H1 (cell line): ENCODE data around the gene CCPG1. TPM values are rescaled to one million over a fixed set of nuclear protein-coding genes. Genes with fewer than 3 reads are reported as not detected.

ENCODE experiments used
- CTCF ChIA-PET: fragments of 300-600 bp; sonication (Branson Sonifier 250); formaldehyde crosslinking; loops from one replicate; lab custom pipeline; 2021; ENCODE audit not compliant: partially characterized antibody; lab: Charles Lee
- POLR2A ChIA-PET: fragments of 300-600 bp; sonication (Branson Sonifier 250); formaldehyde crosslinking; loops from one replicate; lab custom pipeline; 2021; ENCODE audit warnings: inconsistent platforms; ENCODE audit not compliant: partially characterized antibody; lab: Charles Lee
- DNase-seq, 2 experiments: peaks; one replicate each; pipeline versions ENCODE4 v3.0.0 to v3.0.0-alpha.2; 2010 to 2022; ENCODE audit warnings: low spot score in 2 of 2, low read depth in 1 of 2, mixed read lengths in 1 of 2
- FAIRE-seq: peaks from 2 replicates; lab custom pipeline; 2011; peaks lifted over from hg19 to GRCh38; lab: Jason Lieb, UNC
- H2AFZ ChIP-seq: 2 replicates; pipeline ENCODE4 v1.8.1; 2012; ENCODE audit warnings: low read length, inconsistent platforms
- H2AK5ac ChIP-seq: 2 replicates; pipeline ENCODE4 v1.6.1; 2013; ENCODE audit warnings: low read depth, low read length
- H2BK120ac ChIP-seq: replicated peaks from 2 replicates; pipeline ENCODE3; 2013; ENCODE audit warnings: low read depth, low read length, inconsistent platforms
- H2BK12ac ChIP-seq: 2 replicates; pipeline ENCODE4 v1.6.1; 2013; ENCODE audit warnings: low read depth, low read length
- H2BK15ac ChIP-seq: 2 replicates; pipeline ENCODE4 v1.6.1; 2013; ENCODE audit warnings: low read length
- H2BK20ac ChIP-seq: 2 replicates; pipeline ENCODE4 v1.6.1; 2013; ENCODE audit warnings: low read length
- H2BK5ac ChIP-seq: 2 replicates; pipeline ENCODE4 v1.6.1; 2013; ENCODE audit warnings: low read depth, low read length
- H3K14ac ChIP-seq: 2 replicates; pipeline ENCODE4 v1.6.1; 2013; ENCODE audit warnings: inconsistent platforms; ENCODE audit not compliant: insufficient read length
- H3K18ac ChIP-seq: 2 replicates; pipeline ENCODE4 v1.6.1; 2013; ENCODE audit warnings: low read length; ENCODE audit errors: extremely low read depth
- H3K23ac ChIP-seq: 2 replicates; pipeline ENCODE4 v1.6.1; 2013; ENCODE audit warnings: inconsistent platforms; ENCODE audit not compliant: insufficient read length
- H3K23me2 ChIP-seq: 2 replicates; pipeline ENCODE4 v1.6.1; 2013; ENCODE audit warnings: low read depth, low read length
- H3K27ac ChIP-seq: 2 replicates; pipeline ENCODE4 v1.6.1; 2011; ENCODE audit warnings: low read depth, low read length, inconsistent platforms
- H3K27me3 ChIP-seq, 4 experiments: replicated peaks in 1 of 4; 1 replicate in 1 of 4; 2 replicates in 3 of 4; pipeline versions ENCODE4 v1.6.1 to v1.8.1; 2011 to 2013; ENCODE audit warnings: low read length in 3 of 4, mild to moderate bottlenecking in 3 of 4, inconsistent platforms in 2 of 4, mixed read lengths in 2 of 4, moderate library complexity in 1 of 4; ENCODE audit not compliant: control insufficient read depth in 3 of 4, insufficient read depth in 3 of 4; ENCODE audit errors: extremely low read depth in 1 of 4
- H3K36me3 ChIP-seq, 4 experiments: 2 replicates each; pipeline versions ENCODE4 v1.6.1 to v1.8.1; 2011 to 2013; ENCODE audit warnings: mild to moderate bottlenecking in 4 of 4, low read length in 3 of 4, moderate library complexity in 2 of 4, control low read depth in 1 of 4, inconsistent platforms in 1 of 4; ENCODE audit not compliant: insufficient read depth in 4 of 4, control insufficient read depth in 2 of 4
- H3K4ac ChIP-seq: replicated peaks from 2 replicates; pipeline ENCODE3; 2013; ENCODE audit warnings: low read length, low read depth, mixed read lengths, inconsistent platforms; ENCODE audit not compliant: insufficient read length
- H3K4me1 ChIP-seq, 4 experiments: replicated peaks in 1 of 4; 1 replicate in 1 of 4; 2 replicates in 3 of 4; pipeline versions ENCODE4 v1.6.1 to v1.8.1; 2011 to 2013; ENCODE audit warnings: low read length in 3 of 4, inconsistent platforms in 2 of 4, mixed read lengths in 1 of 4; ENCODE audit not compliant: insufficient read depth in 4 of 4, control insufficient read depth in 3 of 4
- H3K4me2 ChIP-seq, 2 experiments: 2 replicates each; pipeline versions ENCODE4 v1.6.1 to v1.8.1; 2011 to 2013; ENCODE audit warnings: low read depth in 2 of 2, low read length in 2 of 2, control low read depth in 1 of 2, inconsistent platforms in 1 of 2, mild to moderate bottlenecking in 1 of 2; ENCODE audit not compliant: insufficient read depth in 1 of 2
- H3K4me3 ChIP-seq, 4 experiments: fragments of 200-600, 300-600 bp in 1 of 4; sonication (generic), shearing (Covaris generic), sonication (Bioruptor Twin) in 1 of 4; 2 replicates each; pipeline versions ENCODE4 v1.5.1 to v1.8.1; 2011 to 2016; ENCODE audit warnings: low read length in 4 of 4, low read depth in 3 of 4, control low read depth in 2 of 4, inconsistent platforms in 2 of 4, mild to moderate bottlenecking in 2 of 4, mixed read lengths in 1 of 4, moderate library complexity in 1 of 4; ENCODE audit not compliant: insufficient read depth in 2 of 4; ENCODE audit errors: extremely low read depth in 1 of 4
- H3K56ac ChIP-seq: replicated peaks from 2 replicates; pipeline ENCODE3; 2013; ENCODE audit warnings: low read depth, mild to moderate bottlenecking, mixed read lengths, low read length, inconsistent platforms; ENCODE audit not compliant: insufficient read length
- H3K79me1 ChIP-seq: 2 replicates; pipeline ENCODE4 v1.6.1; 2013; ENCODE audit warnings: low read depth, low read length, control low read depth
- H3K79me2 ChIP-seq, 2 experiments: 2 replicates each; pipeline versions ENCODE4 v1.6.1 to v1.8.1; 2012 to 2013; ENCODE audit warnings: low read length in 2 of 2, mild to moderate bottlenecking in 2 of 2, inconsistent platforms in 1 of 2; ENCODE audit not compliant: insufficient read depth in 2 of 2, control insufficient read depth in 1 of 2
- H3K9ac ChIP-seq, 4 experiments: replicated peaks in 1 of 4; 1 replicate in 1 of 4; 2 replicates in 3 of 4; pipeline versions ENCODE4 v1.6.1 to v1.8.1; 2011 to 2013; ENCODE audit warnings: low read depth in 3 of 4, low read length in 3 of 4, control low read depth in 2 of 4, mild to moderate bottlenecking in 2 of 4, moderate library complexity in 2 of 4, inconsistent platforms in 1 of 4; ENCODE audit errors: extremely low read depth in 1 of 4
- H3K9me3 ChIP-seq, 2 experiments: 2 replicates each; pipeline versions ENCODE4 v1.6.1 to v1.8.1; 2012 to 2013; ENCODE audit warnings: mild to moderate bottlenecking in 2 of 2, moderate library complexity in 2 of 2, control low read depth in 1 of 2, inconsistent platforms in 1 of 2, low read depth in 1 of 2, low read length in 1 of 2, mixed read lengths in 1 of 2; ENCODE audit not compliant: insufficient read depth in 2 of 2
- H4K20me1 ChIP-seq, 2 experiments: replicated peaks in 1 of 2; 2 replicates each; pipeline versions ENCODE3 to v1.8.1; 2011 to 2013; ENCODE audit warnings: inconsistent platforms in 2 of 2, low read length in 2 of 2, mild to moderate bottlenecking in 1 of 2; ENCODE audit not compliant: insufficient read depth in 2 of 2, control insufficient read depth in 1 of 2
- H4K5ac ChIP-seq: 2 replicates; pipeline ENCODE4 v1.6.1; 2013; ENCODE audit warnings: low read length, low read depth, mixed read lengths, inconsistent platforms; ENCODE audit not compliant: insufficient read length
- H4K8ac ChIP-seq: 2 replicates; pipeline ENCODE4 v1.8.0; 2013; ENCODE audit warnings: mild to moderate bottlenecking, moderate library complexity, low read length, inconsistent platforms; ENCODE audit not compliant: insufficient read depth; ENCODE audit errors: extremely low read depth
- H4K91ac ChIP-seq: replicated peaks from 2 replicates; pipeline ENCODE3; 2013; ENCODE audit warnings: low read length, mixed read lengths, inconsistent platforms; ENCODE audit not compliant: insufficient read length
- CBX5 ChIP-seq: fragments of 300-800, 300-1000 bp; sonication (generic); IDR thresholded peaks from 2 replicates; pipeline ENCODE4 v1.7.1; 2016; ENCODE audit warnings: antibody characterized with exemption, low read length, low read depth
- EZH2 ChIP-seq: fragments of 200-600 bp; sonication (generic); IDR thresholded peaks from 2 replicates; pipeline ENCODE4 v1.7.1; 2012; ENCODE audit warnings: low read depth, mild to moderate bottlenecking, moderate library complexity, low read length, inconsistent platforms; ENCODE audit not compliant: severe bottlenecking
- FOSL1 ChIP-seq: IDR thresholded peaks from 2 replicates; pipeline ENCODE4 v1.6.1; 2011; ENCODE audit warnings: mild to moderate bottlenecking, low read depth, low read length, moderate library complexity; ENCODE audit not compliant: insufficient read depth
- GABPA ChIP-seq: IDR thresholded peaks from 2 replicates; pipeline ENCODE4 v1.6.1; 2011; ENCODE audit warnings: mild to moderate bottlenecking, low read length, moderate library complexity, borderline replicate concordance; ENCODE audit not compliant: insufficient read depth
- KDM4A ChIP-seq: IDR thresholded peaks from one replicate; pipeline ENCODE4 v1.7.1; 2012; ENCODE audit warnings: low read depth, mild to moderate bottlenecking, moderate library complexity, low read length, inconsistent platforms; ENCODE audit not compliant: severe bottlenecking
- KDM5A ChIP-seq: fragments of 200-600 bp; IDR thresholded peaks from 2 replicates; pipeline ENCODE4 v1.7.1; 2012; ENCODE audit warnings: mild to moderate bottlenecking, low read length, inconsistent platforms, mixed read lengths
- POLR2A ChIP-seq, 2 experiments: IDR thresholded peaks; 1 replicate in 1 of 2; 2 replicates in 1 of 2; pipeline ENCODE4 v1.6.1; 2011; ENCODE audit warnings: low read depth in 2 of 2, low read length in 2 of 2, mild to moderate bottlenecking in 2 of 2; ENCODE audit errors: control extremely low read depth in 1 of 2
- POLR2AphosphoS5 ChIP-seq: IDR thresholded peaks from 2 replicates; pipeline ENCODE4 v1.6.1; 2011; ENCODE audit warnings: low read depth, low read length
- POU5F1 ChIP-seq: IDR thresholded peaks from 2 replicates; pipeline ENCODE4 v1.6.1; 2011; ENCODE audit warnings: low read depth, mild to moderate bottlenecking, low read length, moderate library complexity
- RFX5 ChIP-seq: IDR thresholded peaks from 2 replicates; pipeline ENCODE4 v1.6.1; 2011; ENCODE audit warnings: low read depth, low read length, improper control_type of control experiment, borderline replicate concordance
- RXRA ChIP-seq: IDR thresholded peaks from 2 replicates; pipeline ENCODE4 v1.6.1; 2011; ENCODE audit warnings: low read depth, mild to moderate bottlenecking, low read length, moderate library complexity; ENCODE audit not compliant: insufficient read depth
- SUZ12 ChIP-seq: fragments of 200-600 bp; sonication (generic); IDR thresholded peaks from 2 replicates; pipeline ENCODE4 v1.6.1; 2012; ENCODE audit warnings: mild to moderate bottlenecking, inconsistent platforms, low read length, moderate library complexity, mixed read lengths
- USF2 ChIP-seq: IDR thresholded peaks from 2 replicates; pipeline ENCODE4 v1.6.1; 2011; ENCODE audit warnings: low read length, improper control_type of control experiment
- WGBS, 2 experiments: shearing (Covaris generic) in 1 of 2; methylation state at CpG; one replicate each; pipeline versions ENCODE4 v1.1.6 to v1.1.7; 2013 to 2015; ENCODE audit warnings: low lambda C conversion rate in 2 of 2, mixed read lengths in 2 of 2, inconsistent platforms in 1 of 2, low coverage in 1 of 2, missing lambda C conversion rate in 1 of 2; ENCODE audit not compliant: insufficient replicate concordance in 2 of 2, insufficient coverage in 1 of 2, insufficient read length in 1 of 2; ENCODE audit errors: extremely low coverage in 1 of 2, missing lambda C conversion rate in 1 of 2; 5-methylcytosine and 5-hydroxymethylcytosine counted together
- polyA plus RNA-seq, 7 experiments: library from polyadenylated mRNA; depleted of rRNA in 3 of 7; stranded (reverse) in 5 of 7; unstranded in 2 of 7; fragments of >200 nt in 5 of 7; fragments of 200-250 nt in 2 of 7; gene quantifications; 1 replicate in 5 of 7; 2 replicates in 1 of 7; 4 replicates in 1 of 7; pipeline versions ENCODE4 v1.2.1 to v1.2.3, GENCODE V29; 2011 to 2013; ENCODE audit warnings: missing spikeins in 2 of 7, mixed read lengths in 2 of 7
- total RNA-seq: library from RNA; stranded (reverse); fragmentation: NEBNext Ultra II Directional; extraction: Animal tissue kit (Norgen Biotek cat#: 25700); gene quantifications from 2 replicates; pipeline ENCODE4 v1.2.1, GENCODE V29; 2021

The CCPG1 gene
- total and polyA plus RNA-seq, 2 of the 8 experiments (the other 6 are each of a cell fraction or from before 2014, with no cell fraction given), result 2.3 to 13.2 TPM

DNA sequence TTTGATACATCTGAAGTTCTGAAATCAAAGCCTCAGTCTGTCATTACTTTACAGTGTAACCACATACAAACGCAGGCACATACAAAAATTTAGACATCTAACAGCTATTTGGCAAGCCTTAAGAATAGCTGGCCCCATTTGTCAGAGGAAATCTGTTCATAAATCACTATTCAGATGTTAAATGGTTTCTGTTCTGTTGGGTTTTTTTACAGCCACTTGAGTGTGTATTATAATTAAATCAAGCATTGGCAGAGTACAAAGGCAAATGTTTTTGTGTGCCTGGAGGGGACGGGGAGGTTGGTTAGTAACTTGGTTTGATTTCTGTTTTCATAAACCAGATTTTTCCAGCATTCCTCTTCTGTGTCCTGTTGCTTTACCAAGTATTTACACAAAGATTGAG, 65.0 kb downstream of the CCPG1 start:
- H2BK15ac ChIP-seq, result no peak overlapping the region
- H3K36me3 ChIP-seq, result no peaks in the 10 kb centered on the region
- H2BK120ac ChIP-seq, result no peak overlapping the region
- no peak overlapping the region for H3K4me2 ChIP-seq
- POLR2A ChIA-PET, result interaction anchor here (0.7 kb wide), 1 partner anchor 24 kb away, joined by 3 read pairs; the partner anchor contains the start of genes PIGB and PIGBOS1
- no peak overlapping the region for H3K23ac ChIP-seq
- no peak overlapping the region for H3K9ac ChIP-seq
- no peak overlapping the region for H4K91ac ChIP-seq
- H2BK20ac ChIP-seq, result no peak overlapping the region
- WGBS, 2 experiments, result 89% methylated on average over 2 of the region's 2 CpGs; no CpG with 5 or more reads in 1 of the 2 experiments
- H3K4me3 ChIP-seq, result no peak overlapping the region
- H3K14ac ChIP-seq, result no peak overlapping the region
- no peaks in the 10 kb centered on the region for H3K9me3 ChIP-seq
- no peaks in the 10 kb centered on the region for H3K27me3 ChIP-seq
- no peak overlapping the region for H2BK12ac ChIP-seq
- H4K20me1 ChIP-seq, result no peaks in the 10 kb centered on the region
- FAIRE-seq, result no peak
- H3K27ac ChIP-seq, result no peak overlapping the region
- no peaks in the 10 kb centered on the region for H3K79me2 ChIP-seq
- peaks cover 2 to 6% (median 4%) of the 10 kb centered on the region in 4 experiments; a peak in 5 of 7 replicates for H3K4me1 ChIP-seq
- CTCF ChIA-PET, result interaction anchor here (0.9 kb wide), 1 partner anchor 92 kb away, joined by 3 read pairs; no protein-coding TSS in a partner anchor
- no peak overlapping the region for H2BK5ac ChIP-seq
- no peaks in the 10 kb centered on the region for H3K23me2 ChIP-seq
- no peaks in the 10 kb centered on the region for H3K79me1 ChIP-seq
- no peak for DNase-seq
- H4K5ac ChIP-seq, result no peak overlapping the region
- H2AFZ ChIP-seq, result no peak overlapping the region
- H2AK5ac ChIP-seq, result no peak overlapping the region
- no peak overlapping the region for H4K8ac ChIP-seq
- no peak overlapping the region for H3K56ac ChIP-seq
- no peak overlapping the region for H3K18ac ChIP-seq
- no peak overlapping the region for H3K4ac ChIP-seq
- TF ChIP-seq KDM5A (no peak), SUZ12 (no peak), RXRA (no peak), FOSL1 (no peak), USF2 (no peak), CBX5 (no peak), KDM4A (no peak), RFX5 (no peak), POU5F1 (no peak), GABPA (no peak), POLR2AphosphoS5 (no peak), EZH2 (no peak), POLR2A (IDR thresholded peaks at IDR 0.05; ENCODE audit: control extremely low read depth in 1 of 2, low read depth in 2 of 2, low read length in 2 of 2) (no peak)
